Umbilical cord (tissue), 2 donors: ENCODE data around the gene ERAL1. TPM values are rescaled to one million over a fixed set of nuclear protein-coding genes. Genes with fewer than 3 reads are reported as not detected.
"Not testable (repeated sequence)": the region's sequence is repeated elsewhere in the genome, so short reads cannot be mapped to it uniquely, and the experiment has no call there.

Source experiments
- DNase-seq: peaks from one replicate; pipeline ENCODE4 v3.0.0-alpha.2; 2015; ENCODE audit warnings: low spot score
- total RNA-seq: library from RNA; depleted of rRNA; stranded (reverse); fragments of >200 nt; gene quantifications from one replicate; pipeline ENCODE4 v1.2.3, GENCODE V29; 2014; ENCODE audit warnings: low replicate concordance; ENCODE audit not compliant: insufficient read depth

ERAL1 gene
- total RNA-seq, 1 donor from 2014 or later, result 8.7 TPM

GRCh38 chr17:28849281-28849680 is 5.5 kb upstream of the ERAL1 start:
- DNase-seq, result no peak

DNA sequence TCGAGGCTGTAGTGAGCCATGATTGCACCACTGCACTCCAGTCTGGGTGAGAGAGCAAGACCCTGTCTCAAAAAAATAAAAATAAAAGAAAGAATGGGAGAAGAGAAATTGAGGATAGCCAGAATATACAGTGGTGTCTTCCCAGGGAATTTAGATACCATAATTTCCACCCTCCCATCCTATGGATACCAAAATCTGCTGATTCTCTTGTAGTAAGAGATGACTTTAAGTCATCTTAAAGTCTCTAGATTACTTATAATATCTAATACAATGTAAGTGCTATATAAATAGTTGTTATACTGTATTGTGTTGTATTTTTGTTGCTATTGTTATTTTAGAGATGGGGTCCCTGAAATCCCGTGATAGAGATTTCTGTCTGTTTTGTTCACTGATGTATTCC is 1.5 kb upstream of the ERAL1 start:
- no peak for DNase-seq

- no peak for DNase-seq
Measured at GRCh38 chr17:28855336-28855679, 492 bp downstream of the ERAL1 start.

DNA sequence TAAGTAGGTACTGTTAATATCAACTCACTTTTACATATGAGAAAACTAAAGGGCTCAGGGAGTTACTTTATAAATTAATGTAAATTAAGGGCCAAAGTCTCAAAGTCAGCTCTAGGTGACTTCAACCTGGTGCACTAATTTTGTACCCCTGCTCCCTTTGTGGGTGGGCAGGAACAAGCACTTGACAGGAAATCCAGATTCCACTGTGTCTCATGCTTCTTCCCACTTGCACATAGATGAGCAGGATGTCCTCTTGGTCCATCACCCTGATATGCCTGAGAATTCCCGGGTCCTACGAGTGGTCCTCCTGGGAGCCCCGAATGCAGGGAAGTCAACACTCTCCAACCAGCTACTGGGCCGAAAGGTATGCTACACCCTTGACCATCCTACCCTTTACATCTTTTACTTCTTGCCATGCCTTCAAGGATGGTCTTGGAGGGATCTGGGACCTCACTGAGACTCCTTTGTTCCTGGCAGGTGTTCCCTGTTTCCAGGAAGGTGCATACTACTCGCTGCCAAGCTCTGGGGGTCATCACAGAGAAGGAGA is 1.3 kb downstream of the ERAL1 start:
- no peak for DNase-seq

DNA sequence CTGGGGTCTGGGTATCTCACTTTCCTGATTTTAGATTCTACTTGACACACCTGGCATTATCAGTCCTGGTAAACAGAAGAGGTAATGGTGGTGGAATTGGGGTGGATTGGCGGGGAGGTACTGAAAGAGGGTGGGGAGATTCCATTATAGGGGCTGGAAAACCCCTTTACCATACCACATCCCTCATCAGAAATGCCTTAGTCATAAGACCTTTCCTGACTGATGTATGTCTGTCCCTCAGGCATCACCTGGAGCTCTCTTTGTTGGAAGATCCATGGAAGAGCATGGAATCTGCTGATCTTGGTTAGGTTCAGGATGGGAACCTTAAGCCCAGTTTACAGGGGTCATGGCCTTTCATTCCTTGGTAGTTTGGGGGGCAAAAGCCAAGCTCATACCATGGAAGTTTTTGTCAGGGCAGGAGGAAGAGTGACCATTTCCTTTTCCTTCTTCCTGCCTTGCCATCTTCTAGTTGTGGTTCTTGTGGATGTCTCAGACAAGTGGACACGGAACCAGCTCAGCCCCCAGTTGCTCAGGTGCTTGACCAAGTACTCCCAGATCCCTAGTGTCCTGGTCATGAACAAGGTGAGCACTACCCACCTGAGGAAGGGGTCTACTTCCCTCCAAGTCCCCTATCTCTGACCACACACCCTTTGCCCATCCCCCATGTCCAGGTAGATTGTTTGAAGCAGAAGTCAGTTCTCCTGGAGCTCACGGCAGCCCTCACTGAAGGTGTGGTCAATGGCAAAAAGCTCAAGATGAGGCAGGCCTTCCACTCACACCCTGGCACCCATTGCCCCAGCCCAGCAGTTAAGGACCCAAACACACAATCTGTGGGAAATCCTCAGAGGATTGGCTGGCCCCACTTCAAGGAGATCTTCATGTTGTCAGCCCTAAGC is 3.3 kb downstream of the ERAL1 start:
- DNase-seq, result no peak

- DNase-seq, result no peak
Measured at GRCh38 chr17:28858801-28859355, 4.1 kb downstream of the ERAL1 start.

DNA sequence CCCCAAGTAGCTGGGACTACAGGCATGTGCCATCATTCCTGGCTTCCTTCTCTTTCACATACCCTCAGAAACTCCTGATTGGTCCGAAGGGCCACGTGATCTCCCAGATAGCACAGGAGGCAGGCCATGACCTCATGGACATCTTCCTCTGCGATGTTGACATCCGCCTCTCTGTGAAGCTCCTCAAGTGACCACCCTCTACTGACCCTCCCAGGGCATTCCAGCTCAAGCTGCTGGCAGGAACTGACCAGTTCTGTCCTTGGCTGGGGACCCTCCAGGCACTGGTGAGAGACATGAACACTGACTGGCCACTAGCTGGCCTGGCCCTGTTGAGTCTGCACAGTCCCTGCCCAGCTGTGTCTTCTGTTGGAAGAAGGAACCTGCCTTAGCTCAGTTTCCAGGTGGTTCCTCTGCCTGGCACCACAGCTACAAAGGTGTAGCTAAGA is 5.6 kb downstream of the ERAL1 start:
- no peak for DNase-seq

DNA sequence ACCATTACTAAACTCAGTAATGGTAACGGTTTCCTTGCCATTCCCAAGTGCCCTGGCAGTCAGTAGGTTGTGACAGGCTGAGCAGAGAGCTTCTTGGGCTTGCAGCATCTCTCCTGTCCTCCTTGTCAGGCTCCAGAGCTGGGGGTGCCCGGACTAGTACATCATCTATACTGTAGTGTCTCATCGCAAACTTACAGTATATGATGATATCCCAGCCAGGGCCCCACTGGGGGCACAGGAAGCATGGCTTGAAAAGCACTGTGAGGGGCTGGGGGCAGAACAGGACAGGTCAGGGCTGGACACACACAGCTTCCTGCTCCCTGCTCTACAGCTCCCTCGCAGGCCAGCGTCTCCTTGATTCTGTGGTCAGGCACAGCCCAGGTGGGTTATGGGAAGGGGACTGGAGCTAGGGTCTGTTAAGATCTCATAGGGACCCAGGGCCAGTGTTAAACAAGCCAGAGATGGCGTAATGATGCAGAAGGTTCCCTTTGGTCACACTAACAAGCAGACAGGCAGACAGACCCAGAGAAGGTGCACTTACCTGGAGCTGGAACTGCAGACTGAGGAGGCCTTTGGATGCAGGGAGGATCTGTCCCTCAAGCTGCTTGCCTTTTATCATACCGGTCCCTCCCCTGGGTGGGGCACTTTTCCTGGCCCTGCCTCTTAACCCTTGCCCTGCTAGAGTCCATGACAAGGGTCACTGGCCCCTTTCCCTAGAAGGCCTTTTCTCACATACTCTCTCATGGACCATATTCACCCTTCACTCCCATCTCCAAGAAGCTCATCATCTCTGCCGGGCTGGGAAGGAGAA is 6.8 kb downstream of the ERAL1 start:
- no peak for DNase-seq

- no peak for DNase-seq
Measured at GRCh38 chr17:28862561-28862960, 7.7 kb downstream of the ERAL1 start.

DNA sequence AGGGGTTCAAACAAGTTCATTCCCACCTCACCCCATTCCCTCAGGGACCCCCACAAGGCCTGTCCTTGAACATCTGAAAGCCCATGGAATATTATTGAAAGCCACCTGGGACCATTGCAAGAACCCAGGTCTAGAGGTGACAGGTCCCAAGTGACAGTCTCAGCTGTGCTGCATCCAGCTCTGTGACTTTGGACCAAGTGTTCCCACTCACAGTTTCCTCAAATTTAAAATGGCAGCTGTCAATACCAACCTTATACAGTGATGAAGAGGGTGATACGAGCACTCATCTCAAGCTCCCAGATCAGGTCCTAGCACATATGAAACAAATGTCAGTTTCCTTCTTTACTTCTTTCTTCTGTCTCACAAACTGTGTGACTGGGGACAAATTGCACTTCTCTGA is 9.1 kb downstream of the ERAL1 start:
- DNase-seq, result no peak

GRCh38 chr17:28864991-28865849 is 10.4 kb downstream of the ERAL1 start:
- peak; percentile 38 for DNase-seq

- no peak for DNase-seq
Measured at GRCh38 chr17:28865946-28866752, 11.3 kb downstream of the ERAL1 start.

GRCh38 chr17:28867276-28867675 is 12.5 kb downstream of the ERAL1 start:
- DNase-seq, result peak; percentile 40

DNA sequence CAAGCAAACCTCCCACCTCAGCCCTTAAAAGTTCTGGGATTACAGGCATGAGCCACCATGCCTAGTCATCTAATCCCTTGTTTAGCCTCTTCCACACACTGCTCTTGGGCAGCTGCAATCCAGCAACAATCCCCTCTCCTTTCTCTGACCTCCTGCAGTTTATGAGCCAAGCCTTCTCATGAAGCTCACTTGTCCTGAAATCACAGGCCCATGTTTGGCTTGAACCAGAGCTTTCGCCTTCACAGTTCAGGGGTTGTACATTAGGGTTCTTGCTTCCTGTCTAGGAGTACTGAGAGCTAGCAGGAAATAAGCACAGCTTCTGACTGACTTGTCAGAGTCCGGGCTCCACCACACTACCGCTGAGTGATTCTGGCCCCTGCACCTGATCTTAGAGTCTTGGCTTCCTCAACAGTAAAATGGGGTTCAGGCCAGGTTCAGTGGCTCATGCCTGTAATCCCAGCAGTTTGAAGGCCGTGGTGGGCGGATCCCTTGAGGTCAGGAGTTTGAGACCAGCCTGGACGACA is 16.3 kb downstream of the ERAL1 start:
- peak; percentile 62 for DNase-seq

GRCh38 chr17:28873839-28874238 is 19.0 kb downstream of the ERAL1 start:
- no peak for DNase-seq

- no peak for DNase-seq
Measured at GRCh38 chr17:28874750-28875149, 19.9 kb downstream of the ERAL1 start.

DNA sequence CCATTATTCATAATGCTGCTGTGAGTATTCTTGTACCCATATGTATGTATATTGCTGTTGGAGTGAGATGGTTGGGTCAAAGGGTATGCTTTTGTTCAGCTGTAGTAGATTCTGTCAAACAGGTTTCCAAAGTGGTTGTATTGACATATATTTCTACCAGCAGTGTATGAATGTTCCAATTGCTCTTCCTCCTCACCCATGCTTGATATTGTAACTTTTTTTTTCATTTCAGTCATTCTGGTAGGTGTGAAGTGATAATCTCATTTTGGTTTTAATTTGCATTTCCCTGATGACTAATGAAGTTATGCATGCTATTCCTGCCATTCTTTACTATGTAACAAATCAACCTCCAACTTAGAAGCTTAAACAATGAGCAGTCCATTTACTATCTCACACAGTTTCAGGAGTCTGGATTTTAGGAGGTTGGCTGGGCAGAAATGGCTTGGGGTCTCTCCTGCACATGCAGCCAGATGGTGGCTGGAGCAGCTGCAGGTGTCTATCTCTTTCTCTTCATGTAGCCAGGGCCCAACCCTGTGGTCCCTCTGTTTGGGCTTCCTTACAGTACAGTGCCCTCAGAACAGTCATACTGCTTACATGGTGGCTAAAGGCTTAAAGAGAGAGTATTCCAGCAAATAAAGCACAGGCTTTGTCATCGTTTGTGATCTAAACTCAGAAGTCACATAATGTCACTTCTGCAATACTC is 21.2 kb downstream of the ERAL1 start:
- no peak for DNase-seq

- not testable (repeated sequence) for DNase-seq
Measured at GRCh38 chr17:28877150-28877711, 22.4 kb downstream of the ERAL1 start.
